Activated CD8-positive, alpha-beta memory T cell treated with anti-CD3 and anti-CD28 coated beads, Interleukin-2, amount 50 U/mL, for 48 hours (primary cell): Measurements from ENCODE around the gene CEMP1.
A peak's percentile ranks its signal among the peaks of the same experiment; 100 is the strongest.
"Not testable (repeated sequence)": the region's sequence is repeated elsewhere in the genome, so short reads cannot be mapped to it uniquely, and the experiment has no call there.

ENCODE experiments used
- DNase-seq: peaks from one replicate; pipeline ENCODE4 v3.0.0-alpha.2; 2020

The CEMP1 gene

GRCh38 chr16:2531371-2531695, at the start of gene CEMP1:
TSS of gene CEMP1 (minus strand) at chr16:2531408. CDS start at chr16:2531073, 335 bp downstream.
- peak; percentile 73 for DNase-seq

GRCh38 chr16:2580818-2581217, 49.6 kb upstream of the CEMP1 start:
- not testable (repeated sequence) for DNase-seq

- DNase-seq = not testable (repeated sequence)
Measured at GRCh38 chr16:2580143-2580542, 48.9 kb upstream of the CEMP1 start.

GRCh38 chr16:2578905-2579304, 47.7 kb upstream of the CEMP1 start:
- not testable (repeated sequence) for DNase-seq

GRCh38 chr16:2577044-2577443, 45.8 kb upstream of the CEMP1 start:
- DNase-seq = not testable (repeated sequence)

- not testable (repeated sequence) for DNase-seq
Measured at GRCh38 chr16:2575839-2576238, 44.6 kb upstream of the CEMP1 start.

- not testable (repeated sequence) for DNase-seq
Measured at GRCh38 chr16:2572704-2573103, 41.5 kb upstream of the CEMP1 start.

- DNase-seq = not testable (repeated sequence)
Measured at GRCh38 chr16:2568573-2568972, 37.4 kb upstream of the CEMP1 start.

GRCh38 chr16:2567506-2567905, 36.3 kb upstream of the CEMP1 start:
- DNase-seq = not testable (repeated sequence)

- DNase-seq = peak; percentile 81
Measured at GRCh38 chr16:2560798-2561133, 29.6 kb upstream of the CEMP1 start.

- not testable (repeated sequence) for DNase-seq
Measured at GRCh38 chr16:2560131-2560797, 29.1 kb upstream of the CEMP1 start.

GRCh38 chr16:2557150-2557549, 25.9 kb upstream of the CEMP1 start:
- not testable (repeated sequence) for DNase-seq

- DNase-seq = not testable (repeated sequence)
Measured at GRCh38 chr16:2554709-2555425, 23.7 kb upstream of the CEMP1 start.

- not testable (repeated sequence) for DNase-seq
Measured at GRCh38 chr16:2551420-2551889, 20.2 kb upstream of the CEMP1 start.

GRCh38 chr16:2550283-2550878, 19.2 kb upstream of the CEMP1 start:
- DNase-seq = not testable (repeated sequence)

GRCh38 chr16:2543771-2544170, 12.6 kb upstream of the CEMP1 start:
- DNase-seq = not testable (repeated sequence)

- not testable (repeated sequence) for DNase-seq
Measured at GRCh38 chr16:2541409-2541808, 10.2 kb upstream of the CEMP1 start.

- DNase-seq = not testable (repeated sequence)
Measured at GRCh38 chr16:2540912-2541311, 9.7 kb upstream of the CEMP1 start.

- DNase-seq = peak; percentile 67
Measured at GRCh38 chr16:2539845-2540458, 8.7 kb upstream of the CEMP1 start.

- not testable (repeated sequence) for DNase-seq
Measured at GRCh38 chr16:2539192-2539844, 8.1 kb upstream of the CEMP1 start.

- peak; percentile 94 for DNase-seq
Measured at GRCh38 chr16:2537451-2538379, 6.5 kb upstream of the CEMP1 start, which contains the start of gene PDPK1. TSS of gene PDPK1 (plus strand) at chr16:2538021. CDS start at chr16:2538113, 92 bp downstream.

GRCh38 chr16:2535625-2536013, 4.4 kb upstream of the CEMP1 start:
- no peak for DNase-seq
